Activated CD8-positive, alpha-beta memory T cell treated with anti-CD3 and anti-CD28 coated beads for 48 hours (primary cell): ENCODE results near the gene MYH11.
"Not testable (repeated sequence)": the region's sequence is repeated elsewhere in the genome, so short reads cannot be mapped to it uniquely, and the experiment has no call there.

ENCODE experiments used
- DNase-seq, 3 experiments: peaks; one replicate each; pipeline ENCODE4 v3.0.0-alpha.2; 2020; ENCODE audit warnings: low read depth in 2 of 3, low spot score in 2 of 3

Gene MYH11

GRCh38 chr16:15757077-15757386, 99.8 kb downstream of the MYH11 start:
- no peak for DNase-seq

GRCh38 chr16:15754821-15755534, 101.8 kb downstream of the MYH11 start:
- DNase-seq: no peak

- no peak for DNase-seq
Measured at GRCh38 chr16:15752717-15753488, 103.9 kb downstream of the MYH11 start.

GRCh38 chr16:15751940-15752339, 104.9 kb downstream of the MYH11 start:
- no peak for DNase-seq

- no peak for DNase-seq
Measured at GRCh38 chr16:15749985-15750384, 106.8 kb downstream of the MYH11 start.

GRCh38 chr16:15749371-15749770, 107.5 kb downstream of the MYH11 start:
- DNase-seq: no peak

GRCh38 chr16:15748654-15749053, 108.2 kb downstream of the MYH11 start:
- no peak for DNase-seq

- DNase-seq: no peak
Measured at GRCh38 chr16:15747937-15748336, 108.9 kb downstream of the MYH11 start.

GRCh38 chr16:15746332-15746731, 110.5 kb downstream of the MYH11 start:
- no peak for DNase-seq

GRCh38 chr16:15743657-15744056, 113.2 kb downstream of the MYH11 start:
- no peak for DNase-seq

GRCh38 chr16:15742716-15743115, 114.1 kb downstream of the MYH11 start:
- DNase-seq: no peak

- no peak for DNase-seq
Measured at GRCh38 chr16:15741207-15741871, 115.5 kb downstream of the MYH11 start.

- DNase-seq: no peak
Measured at GRCh38 chr16:15739950-15740349, 116.9 kb downstream of the MYH11 start.

GRCh38 chr16:15739464-15739863, 117.4 kb downstream of the MYH11 start:
- no peak for DNase-seq

- DNase-seq: no peak
Measured at GRCh38 chr16:15737140-15737644, 119.6 kb downstream of the MYH11 start.

- no peak for DNase-seq
Measured at GRCh38 chr16:15736529-15736928, 120.3 kb downstream of the MYH11 start.

GRCh38 chr16:15735610-15736009, 121.2 kb downstream of the MYH11 start:
- no peak for DNase-seq

GRCh38 chr16:15732416-15732815, 124.4 kb downstream of the MYH11 start:
- DNase-seq: no peak

- DNase-seq: no peak
Measured at GRCh38 chr16:15729152-15729551, 127.7 kb downstream of the MYH11 start.

- DNase-seq: not testable (repeated sequence)
Measured at GRCh38 chr16:15727697-15728096, 129.1 kb downstream of the MYH11 start.

GRCh38 chr16:15726715-15727114, 130.1 kb downstream of the MYH11 start:
- DNase-seq: no peak

- no peak for DNase-seq
Measured at GRCh38 chr16:15725641-15726240, 131.1 kb downstream of the MYH11 start.
